Fibroblast of mammary gland (primary cell): ENCODE data around the gene OR2V2.
"Not testable (repeated sequence)": the region's sequence is repeated elsewhere in the genome, so short reads cannot be mapped to it uniquely, and the experiment has no call there.

Experiments
- DNase-seq: peaks from one replicate; pipeline ENCODE4 v3.0.0-alpha.2; 2010; ENCODE audit warnings: low read depth
- H3K4me3 ChIP-seq: 2 replicates; pipeline ENCODE4 v1.5.1; 2011; ENCODE audit warnings: low read depth, mild to moderate bottlenecking, low read length, moderate library complexity; ENCODE audit not compliant: control insufficient read depth
- CTCF ChIP-seq: conservative IDR thresholded peaks from 2 replicates; pipeline ENCODE4 v1.5.1; 2011; ENCODE audit warnings: low read depth, low read length, inconsistent platforms; ENCODE audit not compliant: control insufficient read depth, insufficient read depth

The OR2V2 gene

GRCh38 chr5:181146927-181147636 is at the start of gene OR2V2:
OR2V2 (plus strand) TSS chr5:181147586; CDS start chr5:181154943, 7,357 bp downstream.
- H3K4me3 ChIP-seq, DNase-seq: not testable (repeated sequence)

GRCh38 chr5:181097759-181098491 is 49.5 kb upstream of the OR2V2 start:
- not testable (repeated sequence) for DNase-seq

GRCh38 chr5:181098762-181099601 is 48.4 kb upstream of the OR2V2 start:
- no peak overlapping the region for H3K4me3 ChIP-seq
- DNase-seq = no peak
- TF ChIP-seq CTCF = no peak

More at GRCh38 chr5:181097759-181098491, 49.5 kb upstream of the OR2V2 start:
- not testable (repeated sequence) for H3K4me3 ChIP-seq

GRCh38 chr5:181099602-181100086 is 47.7 kb upstream of the OR2V2 start:
- DNase-seq = no peak
- no peak overlapping the region for H3K4me3 ChIP-seq
- TF ChIP-seq CTCF = no peak

- DNase-seq = peak; percentile 25
- H3K4me3 ChIP-seq = peak overlapping the region; percentile 9
- TF ChIP-seq CTCF = no peak
Observed at GRCh38 chr5:181100121-181100875, 47.1 kb upstream of the OR2V2 start.

GRCh38 chr5:181101030-181101641 is 46.2 kb upstream of the OR2V2 start:
- DNase-seq = not testable (repeated sequence)

GRCh38 chr5:181101930-181102674 is 45.3 kb upstream of the OR2V2 start:
- not testable (repeated sequence) for DNase-seq, H3K4me3 ChIP-seq

More at GRCh38 chr5:181101030-181101641, 46.2 kb upstream of the OR2V2 start:
- H3K4me3 ChIP-seq = not testable (repeated sequence)

- DNase-seq = not testable (repeated sequence)
- peak overlapping the region; percentile 10 for H3K4me3 ChIP-seq
Observed at GRCh38 chr5:181104259-181104568, 43.2 kb upstream of the OR2V2 start.

GRCh38 chr5:181104606-181105390 is 42.6 kb upstream of the OR2V2 start:
- not testable (repeated sequence) for DNase-seq

More at GRCh38 chr5:181104606-181105390, 42.6 kb upstream of the OR2V2 start:
- H3K4me3 ChIP-seq = not testable (repeated sequence)
